ENCODE measurements around the gene CACNA1S. TPM values are rescaled to one million over a fixed set of nuclear protein-coding genes. Genes with fewer than 3 reads are reported as not detected.

The CACNA1S gene
- total RNA-seq, 1 donor from 2014 or later: not detected

DNA sequence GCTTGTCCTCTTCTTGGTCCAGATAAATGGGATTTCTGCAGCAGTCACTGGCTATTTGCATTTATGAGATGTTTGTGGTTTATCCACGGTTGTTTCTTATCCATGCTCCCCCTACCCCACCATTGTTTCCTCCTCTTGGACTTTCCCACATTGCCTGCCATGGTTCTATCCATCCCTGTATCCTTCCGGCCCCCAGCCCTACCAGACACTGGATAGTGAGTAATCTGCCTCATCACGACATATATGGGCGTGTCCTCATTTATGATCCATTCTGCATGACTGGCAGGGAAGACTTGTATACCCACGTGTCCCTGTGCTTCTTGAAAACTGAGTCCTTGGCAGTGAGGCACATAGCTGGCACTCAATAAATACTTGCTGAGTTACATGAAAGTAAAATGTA, 40.1 kb downstream of the CACNA1S start:
- Histone ChIP-seq H3K4me2 (ENCODE audit: low read length) (no peak overlapping the region), H3K4me3 (ENCODE audit: insufficient read depth, low read depth, low read length) (no peak overlapping the region), H3K4me1 (ENCODE audit: insufficient read depth, low read length) (no peaks in the 10 kb centered on the region), H2AFZ (ENCODE audit: low read depth, low read length) (no peak overlapping the region), H3K79me2 (ENCODE audit: insufficient read depth, low read length) (no peaks in the 10 kb centered on the region), H3K9me3 (ENCODE audit: insufficient read depth, low read depth, low read length) (no peaks in the 10 kb centered on the region), H3K36me3 (ENCODE audit: insufficient read depth, low read length) (no peaks in the 10 kb centered on the region), H3K27ac (ENCODE audit: low read depth, low read length) (no peak overlapping the region), H4K20me1 (ENCODE audit: insufficient read depth, low read length) (no peaks in the 10 kb centered on the region), H3K9ac (ENCODE audit: low read length) (no peak overlapping the region), H3K27me3 (ENCODE audit: insufficient read depth, low read length) (peaks cover 16% of the 10 kb centered on the region)
- DNase-seq (ENCODE audit: low read depth) (peak; percentile 29), FAIRE-seq (no peak)
- peaks cover 53% of the 10 kb centered on the region for H3K27me3 Mint-ChIP-seq (ENCODE audit: low read depth, unreplicated experiment)
- H3K4me3 Mint-ChIP-seq (ENCODE audit: unreplicated experiment): no peak overlapping the region
- H3K4me1 Mint-ChIP-seq (ENCODE audit: low read depth, unreplicated experiment): peaks cover 4% of the 10 kb centered on the region
- TF ChIP-seq, protein P1, sequence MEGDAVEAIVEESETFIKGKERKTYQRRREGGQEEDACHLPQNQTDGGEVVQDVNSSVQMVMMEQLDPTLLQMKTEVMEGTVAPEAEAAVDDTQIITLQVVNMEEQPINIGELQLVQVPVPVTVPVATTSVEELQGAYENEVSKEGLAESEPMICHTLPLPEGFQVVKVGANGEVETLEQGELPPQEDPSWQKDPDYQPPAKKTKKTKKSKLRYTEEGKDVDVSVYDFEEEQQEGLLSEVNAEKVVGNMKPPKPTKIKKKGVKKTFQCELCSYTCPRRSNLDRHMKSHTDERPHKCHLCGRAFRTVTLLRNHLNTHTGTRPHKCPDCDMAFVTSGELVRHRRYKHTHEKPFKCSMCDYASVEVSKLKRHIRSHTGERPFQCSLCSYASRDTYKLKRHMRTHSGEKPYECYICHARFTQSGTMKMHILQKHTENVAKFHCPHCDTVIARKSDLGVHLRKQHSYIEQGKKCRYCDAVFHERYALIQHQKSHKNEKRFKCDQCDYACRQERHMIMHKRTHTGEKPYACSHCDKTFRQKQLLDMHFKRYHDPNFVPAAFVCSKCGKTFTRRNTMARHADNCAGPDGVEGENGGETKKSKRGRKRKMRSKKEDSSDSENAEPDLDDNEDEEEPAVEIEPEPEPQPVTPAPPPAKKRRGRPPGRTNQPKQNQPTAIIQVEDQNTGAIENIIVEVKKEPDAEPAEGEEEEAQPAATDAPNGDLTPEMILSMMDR (IDR thresholded peaks at IDR 0.05; ENCODE audit: insufficient read depth, low read depth, low read length): no peak
- no peak for TF ChIP-seq EZH2 (IDR thresholded peaks at IDR 0.05; ENCODE audit: insufficient read depth, low read length)
- H3K27ac Mint-ChIP-seq (ENCODE audit: unreplicated experiment): no peak overlapping the region
- H3K36me3 Mint-ChIP-seq (ENCODE audit: low read depth, unreplicated experiment): no peaks in the 10 kb centered on the region
- H3K9me3 Mint-ChIP-seq (ENCODE audit: unreplicated experiment): peaks cover 5% of the 10 kb centered on the region

DNA sequence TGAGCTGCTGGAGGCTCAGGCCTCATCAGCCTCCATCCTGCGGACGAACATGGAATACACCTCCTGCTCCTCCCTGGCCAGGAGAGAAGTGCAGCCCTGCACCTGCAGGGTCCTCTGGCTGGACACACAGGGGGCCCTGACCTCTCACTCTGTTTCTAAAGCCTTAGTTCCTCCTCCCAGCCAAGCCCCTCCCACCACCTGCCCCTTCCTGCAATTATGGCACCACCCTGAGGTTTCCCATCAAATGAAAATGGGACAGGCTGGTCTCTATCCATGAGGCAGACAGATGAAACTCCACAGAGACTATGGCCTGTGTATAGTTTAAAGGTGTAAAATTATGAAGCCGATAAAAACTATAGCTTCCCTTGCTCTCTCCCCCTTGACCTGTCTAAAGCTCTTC, 42.6 kb downstream of the CACNA1S start:
- peaks cover 23% of the 10 kb centered on the region for H3K27me3 ChIP-seq (ENCODE audit: insufficient read depth, low read length)
- no peak overlapping the region for H3K27ac Mint-ChIP-seq (ENCODE audit: unreplicated experiment)

GRCh38 chr1:201068976-201069375, 43.2 kb downstream of the CACNA1S start:
- Histone ChIP-seq H3K27ac (ENCODE audit: low read depth, low read length) (no peak overlapping the region), H3K27me3 (ENCODE audit: insufficient read depth, low read length) (peaks cover 27% of the 10 kb centered on the region), H3K79me2 (ENCODE audit: insufficient read depth, low read length) (no peaks in the 10 kb centered on the region), H4K20me1 (ENCODE audit: insufficient read depth, low read length) (no peaks in the 10 kb centered on the region), H3K36me3 (ENCODE audit: insufficient read depth, low read length) (no peaks in the 10 kb centered on the region), H3K9me3 (ENCODE audit: insufficient read depth, low read depth, low read length) (no peaks in the 10 kb centered on the region), H3K9ac (ENCODE audit: low read length) (no peak overlapping the region), H3K4me1 (ENCODE audit: insufficient read depth, low read length) (no peaks in the 10 kb centered on the region), H2AFZ (ENCODE audit: low read depth, low read length) (no peak overlapping the region), H3K4me3 (ENCODE audit: insufficient read depth, low read depth, low read length) (no peak overlapping the region), H3K4me2 (ENCODE audit: low read length) (no peak overlapping the region)
- DNase-seq (ENCODE audit: low read depth): no peak
- H3K4me1 Mint-ChIP-seq (ENCODE audit: low read depth, unreplicated experiment): peaks cover 4% of the 10 kb centered on the region
- no peak for FAIRE-seq
- H3K4me3 Mint-ChIP-seq (ENCODE audit: unreplicated experiment): no peak overlapping the region
- no peak for TF ChIP-seq EZH2 (IDR thresholded peaks at IDR 0.05; ENCODE audit: insufficient read depth, low read length)
- TF ChIP-seq, protein P1 (IDR thresholded peaks at IDR 0.05; ENCODE audit: insufficient read depth, low read depth, low read length): no peak
- no peaks in the 10 kb centered on the region for H3K36me3 Mint-ChIP-seq (ENCODE audit: low read depth, unreplicated experiment)
- no peak overlapping the region for H3K27ac Mint-ChIP-seq (ENCODE audit: unreplicated experiment)
- no peaks in the 10 kb centered on the region for H3K9me3 Mint-ChIP-seq (ENCODE audit: unreplicated experiment)
- peaks cover 56% of the 10 kb centered on the region for H3K27me3 Mint-ChIP-seq (ENCODE audit: low read depth, unreplicated experiment)

More for the DNA sequence above, 42.6 kb downstream of the CACNA1S start:
- no peak overlapping the region for H3K4me3 ChIP-seq (ENCODE audit: insufficient read depth, low read depth, low read length)
- TF ChIP-seq, protein P1 (IDR thresholded peaks at IDR 0.05; ENCODE audit: insufficient read depth, low read depth, low read length): no peak
- TF ChIP-seq EZH2 (IDR thresholded peaks at IDR 0.05; ENCODE audit: insufficient read depth, low read length): no peak
- H3K9me3 Mint-ChIP-seq (ENCODE audit: unreplicated experiment): no peaks in the 10 kb centered on the region
- H3K4me1 ChIP-seq (ENCODE audit: insufficient read depth, low read length): no peaks in the 10 kb centered on the region
- H3K4me3 Mint-ChIP-seq (ENCODE audit: unreplicated experiment): no peak overlapping the region
- no peaks in the 10 kb centered on the region for H4K20me1 ChIP-seq (ENCODE audit: insufficient read depth, low read length)
- H3K9me3 ChIP-seq (ENCODE audit: insufficient read depth, low read depth, low read length): no peaks in the 10 kb centered on the region
- H2AFZ ChIP-seq (ENCODE audit: low read depth, low read length): no peak overlapping the region
- no peaks in the 10 kb centered on the region for H3K79me2 ChIP-seq (ENCODE audit: insufficient read depth, low read length)
- no peak for DNase-seq (ENCODE audit: low read depth)
- no peak for FAIRE-seq
- H3K9ac ChIP-seq (ENCODE audit: low read length): no peak overlapping the region
- no peak overlapping the region for H3K27ac ChIP-seq (ENCODE audit: low read depth, low read length)
- peaks cover 4% of the 10 kb centered on the region for H3K4me1 Mint-ChIP-seq (ENCODE audit: low read depth, unreplicated experiment)
- no peaks in the 10 kb centered on the region for H3K36me3 ChIP-seq (ENCODE audit: insufficient read depth, low read length)
- H3K36me3 Mint-ChIP-seq (ENCODE audit: low read depth, unreplicated experiment): no peaks in the 10 kb centered on the region
- no peak overlapping the region for H3K4me2 ChIP-seq (ENCODE audit: low read length)
- peaks cover 53% of the 10 kb centered on the region for H3K27me3 Mint-ChIP-seq (ENCODE audit: low read depth, unreplicated experiment)

All from astrocyte (in vitro differentiated cells and primary cell).